ENCODE data around the gene MYO1B. TPM values are rescaled to one million over a fixed set of nuclear protein-coding genes. Genes with fewer than 3 reads are reported as not detected.

The MYO1B gene
- total RNA-seq, 2 donors from 2014 or later, result 75.0 to 78.2 TPM

DNA sequence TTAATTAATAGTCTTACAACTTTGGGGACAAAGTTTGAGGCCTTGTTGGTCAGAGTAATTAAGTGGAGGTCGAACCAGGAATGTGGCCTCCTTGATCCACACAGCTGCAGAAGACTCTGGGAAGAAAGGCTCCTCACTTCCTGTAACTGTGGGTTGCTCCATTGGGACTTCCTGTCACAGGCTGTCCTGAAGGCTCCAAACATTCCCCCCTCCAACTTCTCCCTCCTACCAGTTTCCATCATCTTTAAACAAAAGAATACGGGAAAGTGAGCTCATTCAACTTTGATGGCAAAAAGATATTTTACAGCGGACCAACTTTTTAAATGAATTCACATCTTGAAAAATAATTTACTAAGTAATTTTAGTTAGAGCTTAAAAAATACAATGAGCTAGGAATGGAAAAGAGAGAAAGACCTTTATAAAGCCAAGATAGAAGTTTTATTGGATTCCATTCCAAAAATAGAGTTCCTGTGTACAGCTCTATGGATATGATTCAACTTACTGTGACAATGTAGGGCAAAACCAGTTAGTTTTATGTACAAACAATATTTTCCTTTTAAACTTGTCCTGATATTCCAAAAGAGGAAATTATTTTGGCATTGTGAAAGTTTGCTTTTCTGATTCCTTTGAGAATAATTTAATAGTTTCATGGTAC, 220.7 kb downstream of the MYO1B start:
- no peak for TF ChIP-seq CTCF (IDR thresholded peaks at IDR 0.05)
- H3K9ac ChIP-seq (ENCODE audit: low read depth in 2 of 2, low read length in 2 of 2), result no peak overlapping the region
- intact Hi-C loops (cut with DNase I), result no loop called here

GRCh38 chr2:191467113-191467512, 221.9 kb downstream of the MYO1B start:
- Histone ChIP-seq H3K4me3 (no peak overlapping the region), H3K36me3 (no peaks in the 10 kb centered on the region), H3K4me1 (no peaks in the 10 kb centered on the region), H3K9ac (ENCODE audit: low read depth in 2 of 2, low read length in 2 of 2) (no peak overlapping the region), H3K9me3 (no peaks in the 10 kb centered on the region), H3K27me3 (no peaks in the 10 kb centered on the region), H3K27ac (no peak overlapping the region)
- TF ChIP-seq CTCF (IDR thresholded peaks at IDR 0.05), result no peak
- intact Hi-C loops (cut with DNase I), result no loop called here
- DNase-seq, result no peak

More for the DNA sequence above, 220.7 kb downstream of the MYO1B start:
- H3K4me3 ChIP-seq, result no peak overlapping the region
- H3K9me3 ChIP-seq, result no peaks in the 10 kb centered on the region
- H3K27ac ChIP-seq, result no peak overlapping the region
- no peak for DNase-seq
- H3K27me3 ChIP-seq, result no peaks in the 10 kb centered on the region
- H3K4me1 ChIP-seq, result no peaks in the 10 kb centered on the region
- H3K36me3 ChIP-seq, result no peaks in the 10 kb centered on the region

GRCh38 chr2:191470306-191470705, 225.1 kb downstream of the MYO1B start:
- Histone ChIP-seq H3K9ac (ENCODE audit: low read depth in 2 of 2, low read length in 2 of 2) (no peak overlapping the region), H3K4me3 (no peak overlapping the region), H3K36me3 (no peaks in the 10 kb centered on the region), H3K9me3 (no peaks in the 10 kb centered on the region), H3K27me3 (no peaks in the 10 kb centered on the region), H3K4me1 (no peaks in the 10 kb centered on the region), H3K27ac (no peak overlapping the region)
- intact Hi-C loops (cut with DNase I), result no loop called here
- TF ChIP-seq CTCF (IDR thresholded peaks at IDR 0.05), result no peak
- no peak for DNase-seq

- Histone ChIP-seq H3K4me3 (no peak overlapping the region), H3K27me3 (no peaks in the 10 kb centered on the region), H3K27ac (no peak overlapping the region), H3K9ac (ENCODE audit: low read depth in 2 of 2, low read length in 2 of 2) (no peak overlapping the region), H3K36me3 (no peaks in the 10 kb centered on the region), H3K9me3 (no peaks in the 10 kb centered on the region), H3K4me1 (peaks cover 2% of the 10 kb centered on the region)
- DNase-seq, result no peak
- no peak for TF ChIP-seq CTCF (IDR thresholded peaks at IDR 0.05)
- intact Hi-C loops (cut with DNase I), result no loop called here
These were observed 229.3 kb downstream of the MYO1B start for GRCh38 chr2:191474464-191474863.

Other genes starting within 250 kb of the MYO1B start
- gene STAT1, start 231.2 kb upstream of the MYO1B start, total RNA-seq, result 10 to 100 TPM; 52.7 to 58.3 TPM
- 1 to 10 TPM; 2.0 to 2.1 TPM for gene STAT4, start 94.4 kb upstream of the MYO1B start, total RNA-seq